GM19452 (cell line): ENCODE data around the gene GSTM2.
A peak's percentile ranks its signal among the peaks of the same experiment; 100 is the strongest.
"Not testable (repeated sequence)": the region's sequence is repeated elsewhere in the genome, so short reads cannot be mapped to it uniquely, and the experiment has no call there.

Source experiments
- ATAC-seq: cut with Tn5 transposase; IDR thresholded peaks from one replicate; pipeline ENCODE4 v1.9.1; 2021; ENCODE audit not compliant: unreplicated experiment

GSTM2 gene

GRCh38 chr1:109673861-109674260, 6.0 kb downstream of the GSTM2 start:
- not testable (repeated sequence) for ATAC-seq

- not testable (repeated sequence) for ATAC-seq
Observed at GRCh38 chr1:109676683-109677381, 9.0 kb downstream of the GSTM2 start.

DNA sequence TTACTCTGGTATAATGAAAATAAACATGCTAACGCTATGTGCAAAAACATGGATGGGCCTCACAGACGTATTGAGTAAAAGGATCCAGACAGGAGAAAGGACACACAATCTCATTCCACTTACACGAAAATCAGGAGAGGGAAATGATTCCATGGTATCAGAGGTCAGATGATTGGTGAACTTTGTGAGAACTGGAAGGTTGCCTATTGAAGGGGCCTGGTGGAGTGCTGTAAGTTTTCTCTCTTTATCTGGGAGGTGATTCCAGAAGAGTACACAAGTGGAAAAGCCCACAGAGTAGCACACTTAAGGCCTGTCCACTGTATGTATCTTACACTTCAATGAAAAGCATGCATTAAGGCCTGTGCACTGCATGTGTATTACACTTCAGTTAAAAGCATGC, 9.6 kb downstream of the GSTM2 start:
- no peak for ATAC-seq

DNA sequence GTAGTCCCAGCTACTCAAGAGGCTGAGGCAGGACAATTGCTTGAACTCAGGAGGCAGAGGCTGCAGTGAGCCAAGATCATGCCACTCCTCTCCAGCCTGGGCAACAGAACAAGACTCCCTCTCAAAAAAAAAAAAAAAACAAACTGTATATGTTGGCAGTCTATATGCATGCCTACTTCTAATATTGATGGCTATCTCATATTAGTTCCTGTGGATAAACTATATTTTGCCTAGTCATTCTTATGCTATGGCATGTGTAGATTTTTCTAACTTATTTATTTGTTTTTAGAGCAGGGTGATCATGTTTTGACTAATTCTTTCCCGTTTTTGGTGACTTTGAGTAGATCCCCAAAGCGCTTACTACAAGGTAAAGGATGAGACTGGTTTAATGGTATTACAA, 10.8 kb downstream of the GSTM2 start:
- not testable (repeated sequence) for ATAC-seq

GRCh38 chr1:109684777-109685176, 16.9 kb downstream of the GSTM2 start:
- ATAC-seq, result not testable (repeated sequence)

GRCh38 chr1:109685399-109685798, 17.5 kb downstream of the GSTM2 start:
- ATAC-seq, result not testable (repeated sequence)

- not testable (repeated sequence) for ATAC-seq
Observed at GRCh38 chr1:109685890-109686289, 18.0 kb downstream of the GSTM2 start.

- not testable (repeated sequence) for ATAC-seq
Observed at GRCh38 chr1:109687109-109687508, 19.3 kb downstream of the GSTM2 start.

- ATAC-seq, result peak; percentile 94
Observed at GRCh38 chr1:109687641-109688499, 20.0 kb downstream of the GSTM2 start, which contains the start of gene GSTM1. GSTM1 (plus strand) TSS chr1:109687817; CDS start chr1:109687874, 57 bp downstream.

DNA sequence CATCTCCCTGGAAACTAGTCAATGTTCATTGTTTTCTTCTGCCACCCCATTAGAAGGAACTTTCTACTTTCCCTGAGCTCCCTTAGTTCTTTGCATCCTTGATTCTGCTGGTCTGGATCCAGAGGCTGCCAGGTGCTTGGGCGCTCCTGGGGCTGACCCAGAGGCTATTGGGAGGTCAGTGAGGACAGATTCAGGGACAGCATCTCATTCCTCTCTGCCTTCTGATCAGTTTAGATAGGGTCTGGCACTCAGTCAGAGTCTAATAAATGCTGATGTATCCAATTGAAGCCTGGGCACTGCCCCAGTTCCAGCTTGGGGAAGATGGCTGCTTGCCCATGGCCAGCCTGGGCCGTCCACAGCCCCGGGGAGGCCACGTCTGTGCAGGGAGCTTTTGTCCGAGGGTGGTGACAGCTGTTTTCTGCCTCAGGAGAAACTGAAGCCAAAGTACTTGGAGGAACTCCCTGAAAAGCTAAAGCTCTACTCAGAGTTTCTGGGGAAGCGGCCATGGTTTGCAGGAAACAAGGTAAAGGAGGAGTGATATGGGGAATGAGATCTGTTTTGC, 22.1 kb downstream of the GSTM2 start:
- ATAC-seq, result no peak

DNA sequence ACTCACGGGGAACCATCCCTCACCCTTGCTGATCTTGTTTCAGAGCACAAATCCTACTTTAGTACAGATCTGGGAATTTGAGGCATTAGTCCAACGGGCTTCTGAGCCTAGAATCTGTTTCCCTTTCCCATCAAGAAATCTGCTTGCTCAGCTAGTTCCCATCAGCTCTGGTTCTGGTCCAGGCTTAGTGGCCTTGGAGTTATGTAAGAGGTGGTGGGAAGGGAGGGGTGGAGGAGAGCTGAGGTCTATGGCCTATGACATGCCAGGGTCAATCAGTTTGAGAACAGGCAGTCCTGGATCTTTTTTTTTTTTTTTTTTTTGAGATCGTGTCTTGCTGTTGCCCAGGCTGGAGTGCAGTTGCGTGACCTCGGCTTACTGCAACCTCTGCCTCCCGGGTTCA, 23.9 kb downstream of the GSTM2 start:
- no peak for ATAC-seq

GRCh38 chr1:109694400-109694799, 26.5 kb downstream of the GSTM2 start:
- ATAC-seq, result not testable (repeated sequence)

GRCh38 chr1:109695138-109695537, 27.3 kb downstream of the GSTM2 start:
- not testable (repeated sequence) for ATAC-seq

DNA sequence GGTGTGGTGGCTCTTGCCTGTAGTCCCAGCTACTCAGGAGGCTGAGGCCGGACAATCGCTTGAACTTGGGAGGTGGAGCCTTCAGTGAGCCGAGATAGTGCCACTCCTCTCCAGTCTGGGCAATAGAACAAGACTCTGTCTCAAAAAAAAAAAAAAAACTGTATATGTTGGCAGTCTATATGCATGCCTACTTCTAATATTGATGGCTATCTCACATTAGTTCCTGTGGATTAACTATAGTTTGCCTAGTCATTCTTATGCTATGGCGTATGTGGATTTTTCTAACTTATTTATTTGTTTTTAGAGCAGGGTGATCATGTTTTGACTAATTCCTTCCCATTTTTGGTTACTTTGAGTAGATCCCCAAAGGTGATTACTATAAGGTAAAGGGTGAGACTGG, 29.2 kb downstream of the GSTM2 start:
- ATAC-seq, result no peak

- ATAC-seq, result not testable (repeated sequence)
Observed at GRCh38 chr1:109697861-109698260, 30.0 kb downstream of the GSTM2 start.

GRCh38 chr1:109702940-109703339, 35.1 kb downstream of the GSTM2 start:
- not testable (repeated sequence) for ATAC-seq

GRCh38 chr1:109704173-109704572, 36.3 kb downstream of the GSTM2 start:
- ATAC-seq, result no peak

GRCh38 chr1:109705411-109705810, 37.6 kb downstream of the GSTM2 start:
- no peak for ATAC-seq

DNA sequence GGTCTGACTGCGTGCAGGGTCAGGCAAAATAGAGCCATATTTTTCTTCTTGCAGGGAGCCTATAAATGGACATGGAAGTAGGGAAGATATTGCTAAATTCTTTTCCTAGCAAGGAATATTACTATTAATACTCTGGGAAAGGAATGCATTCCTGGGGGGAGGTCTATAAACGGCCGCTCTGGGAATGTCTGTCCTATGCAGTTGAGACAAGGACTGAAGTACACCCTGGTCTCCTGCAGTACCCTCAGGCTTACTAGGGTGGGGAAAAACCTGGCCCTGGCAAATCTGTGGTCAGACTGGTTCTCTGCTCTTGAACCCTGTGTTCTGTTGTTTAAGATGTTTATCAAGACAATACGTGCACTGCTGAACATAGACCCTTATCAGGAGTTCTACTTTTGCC, 41.1 kb downstream of the GSTM2 start:
- not testable (repeated sequence) for ATAC-seq

DNA sequence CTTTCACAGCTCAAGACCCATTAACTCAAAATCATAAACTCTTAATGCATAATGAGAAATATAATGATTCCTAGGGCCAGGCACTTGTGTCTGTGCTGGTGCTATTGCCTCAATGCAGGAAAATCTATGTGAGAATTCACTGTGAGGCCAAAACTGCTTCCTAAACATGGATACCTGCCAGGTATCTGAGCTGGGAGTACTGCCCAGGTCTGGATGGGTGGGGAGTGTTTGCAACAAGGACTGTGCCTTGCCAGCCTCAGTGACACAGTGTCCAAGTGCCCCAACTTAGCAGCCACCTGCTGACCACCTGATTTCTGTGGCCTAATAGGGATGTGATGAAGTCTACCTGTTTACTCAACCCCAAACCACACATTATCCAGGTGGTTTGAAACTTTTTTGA, 42.0 kb downstream of the GSTM2 start:
- ATAC-seq, result not testable (repeated sequence)

GRCh38 chr1:109711593-109712320, 43.9 kb downstream of the GSTM2 start, which contains the start of gene GSTM5:
GSTM5 (plus strand) TSS chr1:109712251; CDS start chr1:109712313, 62 bp downstream.
- not testable (repeated sequence) for ATAC-seq
